HK-2 (cell line): ENCODE measurements around the gene SORBS2.

Source experiments
- DNase-seq: peaks from one replicate; pipeline ENCODE4 v3.0.0-alpha.2; 2018; ENCODE audit not compliant: unreplicated experiment

The SORBS2 gene

DNA sequence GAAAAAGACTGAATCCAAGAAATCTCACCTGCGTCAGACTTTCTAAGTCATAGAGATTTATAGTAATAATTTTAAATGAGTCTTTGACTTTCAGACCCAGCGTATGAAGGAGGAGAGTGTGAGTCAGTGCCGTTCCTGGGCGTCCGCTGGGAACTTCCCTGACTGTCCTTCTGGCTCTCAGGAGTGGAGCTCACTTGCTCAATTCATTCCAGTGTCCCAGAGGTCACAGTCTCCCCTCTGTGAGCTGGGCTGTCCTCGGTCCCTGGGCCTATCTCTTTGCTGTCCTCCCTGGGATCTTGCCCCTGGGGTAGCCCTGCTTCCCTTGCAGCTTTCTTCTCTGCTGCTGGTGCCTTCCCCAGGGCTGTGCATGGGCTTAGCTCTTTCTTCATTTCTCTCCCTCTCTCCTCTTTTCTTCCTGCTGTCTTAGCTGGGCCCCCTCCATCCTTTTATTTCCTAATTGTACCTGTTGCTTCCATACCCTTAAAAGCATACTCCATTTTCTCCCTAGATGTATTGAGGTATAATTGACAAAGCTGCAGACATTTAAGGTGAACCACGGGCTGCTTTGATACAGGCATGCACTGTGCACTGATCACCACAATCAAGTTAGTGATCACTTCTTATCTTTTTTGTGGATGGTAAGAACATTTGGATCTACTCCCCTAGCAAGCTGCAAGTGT, 11.6 kb downstream of the SORBS2 start:
- DNase-seq, result no peak

DNA sequence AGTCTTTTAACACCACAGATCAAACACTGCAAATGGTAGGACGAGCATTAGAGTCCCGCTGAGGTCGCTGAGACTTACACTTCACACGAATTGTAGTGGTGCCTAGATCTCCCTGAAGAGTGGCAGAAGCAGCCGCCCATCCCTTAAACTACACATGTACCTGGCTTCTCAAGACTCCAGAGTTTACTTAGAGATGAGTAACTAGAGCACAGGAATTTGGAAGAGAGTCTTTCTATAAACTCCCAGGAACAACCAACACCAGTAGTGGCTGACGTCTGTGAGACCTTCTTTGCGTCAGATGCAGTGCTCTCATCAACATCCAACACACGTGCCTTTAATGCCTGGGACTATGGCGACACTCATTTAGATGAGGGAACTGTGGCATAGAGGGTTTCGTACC, 12.6 kb downstream of the SORBS2 start:
- no peak for DNase-seq

DNA sequence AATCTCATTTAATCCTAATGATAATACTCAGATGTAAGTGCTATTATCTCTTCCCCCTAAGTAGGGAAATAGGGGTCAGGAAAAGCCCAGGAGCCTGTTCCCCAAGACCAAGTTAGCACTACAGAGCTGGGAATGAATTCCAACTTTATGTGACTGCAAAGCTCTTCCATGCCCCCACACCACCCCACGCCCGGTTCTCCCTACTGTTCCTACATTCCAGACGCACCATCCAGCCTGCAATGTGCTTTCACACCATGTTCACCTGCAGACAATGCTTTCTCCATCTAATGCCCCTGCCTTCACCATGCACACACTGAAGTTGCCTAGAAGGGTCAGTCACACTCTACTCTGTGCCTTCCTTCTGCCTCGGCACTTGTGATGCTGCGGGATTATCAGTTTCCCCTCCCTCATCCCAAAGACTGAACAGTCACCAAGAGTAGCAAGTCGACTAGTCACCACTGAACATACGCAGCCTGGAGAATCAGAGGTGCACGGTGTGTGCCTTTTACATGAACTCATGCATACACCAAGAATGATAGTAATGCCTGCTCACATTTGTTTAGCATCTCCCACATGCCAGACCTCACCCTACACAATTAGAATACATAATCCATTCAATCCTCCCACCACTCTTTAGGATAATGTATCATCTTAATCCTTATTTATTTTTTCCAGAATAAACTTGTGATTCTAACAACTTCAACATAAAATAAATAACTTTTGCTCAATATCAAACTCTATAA, 14.2 kb downstream of the SORBS2 start:
- no peak for DNase-seq

DNA sequence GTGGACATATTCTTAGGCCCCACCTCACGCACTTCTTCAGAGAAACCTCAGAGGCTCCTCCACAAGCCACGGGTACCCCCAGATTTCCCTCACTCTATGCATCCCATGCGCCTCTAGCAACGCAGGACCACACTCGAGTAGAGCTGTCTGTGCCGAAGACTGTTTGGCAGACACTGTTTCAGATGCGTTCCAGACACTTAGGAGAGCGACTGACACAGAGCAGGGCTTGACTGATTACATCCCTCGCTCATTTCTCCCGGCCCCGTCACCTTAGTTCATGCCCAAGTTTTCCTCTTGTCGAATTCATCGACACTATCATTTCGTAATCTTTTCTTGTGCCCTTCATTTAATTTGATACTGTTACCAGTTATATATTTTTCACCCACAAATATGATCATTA, 15.0 kb downstream of the SORBS2 start:
- DNase-seq, result no peak

DNA sequence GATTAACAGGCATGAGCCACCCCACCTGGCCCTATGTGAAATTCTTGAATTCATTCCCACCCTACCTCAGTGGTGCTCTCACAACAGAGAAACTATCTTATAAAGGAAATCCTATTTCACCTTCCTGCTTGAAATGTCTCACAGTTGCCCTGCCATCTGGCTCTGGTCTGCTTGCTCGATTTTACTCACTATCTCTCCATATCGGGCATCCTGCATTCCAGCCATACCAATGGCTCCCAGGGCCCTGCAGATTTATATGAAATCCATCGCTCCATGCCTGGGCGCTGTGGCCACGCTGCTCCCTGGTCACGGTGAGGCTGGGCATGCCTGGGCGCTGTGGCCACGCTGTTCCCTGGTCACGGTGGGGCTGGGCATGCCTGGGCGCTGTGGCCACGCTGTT, 15.8 kb downstream of the SORBS2 start:
- no peak for DNase-seq

DNA sequence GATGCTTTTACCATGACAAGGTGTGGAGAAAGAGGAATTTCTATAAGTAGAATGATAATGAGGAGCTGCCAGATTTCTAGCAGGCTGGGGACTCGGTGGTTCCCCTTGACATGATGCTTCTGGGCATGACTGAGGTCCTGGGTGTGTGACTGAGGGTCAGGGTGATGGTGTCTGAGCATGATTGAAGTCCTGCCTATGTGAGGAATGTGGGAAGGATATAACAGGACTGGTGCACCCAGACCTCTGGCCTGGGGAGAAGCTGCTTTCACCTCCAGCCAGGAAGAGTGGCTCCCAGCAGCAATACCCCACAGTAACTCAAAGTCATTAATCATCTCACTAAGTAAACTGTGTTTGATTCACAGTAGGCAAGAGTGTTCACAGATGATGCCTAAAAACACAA, 17.4 kb downstream of the SORBS2 start:
- DNase-seq, result no peak

DNA sequence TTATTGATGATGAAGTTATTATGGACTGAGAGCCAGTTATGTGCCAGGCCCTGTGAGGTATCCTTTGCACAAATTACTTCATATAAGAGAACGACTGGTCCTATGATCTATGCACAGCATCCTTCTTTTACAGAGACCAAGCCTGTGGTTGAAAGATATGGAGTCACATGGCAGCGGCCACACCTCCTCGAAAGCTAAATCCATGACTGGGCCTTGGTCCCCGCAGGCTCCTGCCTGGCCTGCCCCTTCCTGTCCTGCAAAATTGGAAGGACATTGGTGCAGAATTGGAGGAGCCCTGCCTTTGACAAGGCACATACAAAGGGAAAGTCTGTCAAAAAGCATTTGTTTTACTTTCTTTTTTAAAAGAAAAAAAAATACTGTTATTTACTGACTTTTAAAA, 18.3 kb downstream of the SORBS2 start:
- DNase-seq, result no peak

DNA sequence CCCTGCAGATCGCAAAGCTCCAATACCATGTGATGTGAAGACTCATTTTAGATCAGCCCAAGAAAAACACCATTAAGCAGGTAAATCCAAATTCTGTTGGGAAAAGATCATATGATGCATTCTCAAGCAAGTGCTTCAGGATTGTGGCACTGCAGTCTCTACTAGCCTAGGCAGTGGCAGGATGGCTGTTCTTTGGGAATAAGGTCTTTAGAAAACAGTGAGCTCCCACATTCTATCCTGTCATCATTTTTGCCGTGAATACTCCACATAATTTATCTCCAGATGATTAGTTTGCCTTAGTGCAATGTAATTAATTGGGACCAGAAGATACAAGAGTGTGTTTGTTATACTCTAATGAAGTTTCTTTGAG, 18.9 kb downstream of the SORBS2 start:
- DNase-seq, result no peak

DNA sequence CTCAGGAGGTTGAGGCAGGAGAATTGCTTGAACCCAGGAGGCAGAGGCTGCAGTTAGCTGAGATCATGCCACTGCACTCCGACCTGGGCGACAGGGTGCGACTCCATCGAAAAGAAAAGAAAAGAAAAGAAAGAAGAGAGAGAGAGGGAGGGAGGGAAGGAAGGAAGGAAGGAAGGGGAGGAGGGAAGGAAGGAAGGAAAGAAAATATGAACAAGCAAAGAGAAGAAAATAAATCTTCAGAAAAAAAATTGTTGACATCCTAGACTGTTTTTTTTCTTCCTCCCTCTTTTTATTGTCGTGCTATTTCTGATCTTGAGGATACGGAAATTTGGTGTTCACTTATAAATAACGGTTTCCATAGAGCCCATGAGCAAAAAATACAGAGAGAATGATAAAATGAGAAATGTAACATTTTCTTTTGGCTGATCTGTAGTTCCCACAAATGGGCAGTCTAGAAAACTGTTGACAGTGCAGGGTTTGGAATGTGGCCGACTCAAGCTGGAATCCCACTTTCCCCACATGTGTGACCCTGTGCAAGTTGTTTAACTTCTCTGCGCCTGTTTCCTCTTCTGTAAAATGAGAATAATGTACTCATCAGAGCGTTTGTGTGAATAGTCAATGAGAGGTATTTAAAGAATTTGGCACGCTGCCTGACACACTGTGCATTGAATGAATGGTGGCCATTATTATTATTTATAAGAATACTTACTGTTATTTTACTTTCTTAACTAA, 19.4 kb downstream of the SORBS2 start:
- DNase-seq, result peak; percentile 18

DNA sequence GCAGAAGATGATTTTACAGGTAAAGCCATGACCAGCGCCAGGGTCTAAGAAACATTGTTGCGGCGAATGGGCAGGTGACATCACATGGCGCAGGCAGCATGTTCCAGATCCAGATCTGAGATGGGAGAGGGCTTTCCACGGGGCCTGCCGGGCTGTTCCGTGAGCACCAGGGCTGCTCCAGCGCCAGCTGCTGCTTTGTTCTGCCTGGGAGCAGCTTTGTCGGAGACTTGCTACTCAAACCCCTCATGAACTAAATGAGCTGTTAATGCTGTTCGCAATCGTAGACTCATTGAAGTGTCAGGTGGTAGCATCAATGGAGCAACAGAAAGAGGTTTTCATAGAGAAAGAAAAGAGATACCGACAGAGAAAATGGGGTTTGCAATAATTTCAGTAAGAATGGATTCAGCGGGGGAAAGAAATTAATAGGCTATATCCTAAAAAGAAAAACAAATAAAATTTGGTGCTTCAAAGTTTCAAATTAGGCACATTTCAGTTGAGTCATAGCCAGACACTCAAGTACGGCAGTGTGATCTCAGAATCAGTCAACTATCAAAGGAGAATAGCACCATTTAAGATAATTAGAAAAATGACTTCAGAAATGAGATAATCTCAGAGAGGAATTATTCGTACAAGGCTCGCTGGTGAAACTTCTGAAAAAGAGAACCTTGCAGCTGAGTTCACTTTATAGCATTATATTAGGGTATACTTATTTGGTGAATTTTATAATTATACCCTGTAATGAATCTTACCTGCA, 23.9 kb downstream of the SORBS2 start:
- DNase-seq, result no peak

DNA sequence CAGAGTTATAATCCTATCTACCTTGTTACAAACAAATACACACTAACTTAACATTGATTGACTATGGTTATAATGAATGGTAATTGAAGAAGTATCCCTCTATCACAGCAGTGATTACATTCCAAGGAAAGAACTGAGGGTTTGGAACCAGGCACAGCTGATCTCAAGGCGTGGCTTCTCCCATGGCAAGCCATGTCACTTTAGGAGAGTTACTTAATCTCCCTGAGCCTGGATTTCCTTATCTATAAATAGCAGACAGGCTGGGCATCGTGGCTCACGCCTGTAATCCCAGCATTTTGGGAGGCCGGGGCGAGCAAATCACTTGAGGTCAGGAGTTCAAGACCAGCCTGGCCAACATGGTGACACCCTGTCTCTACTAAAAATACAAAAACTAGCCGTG, 25.6 kb downstream of the SORBS2 start:
- DNase-seq, result no peak

DNA sequence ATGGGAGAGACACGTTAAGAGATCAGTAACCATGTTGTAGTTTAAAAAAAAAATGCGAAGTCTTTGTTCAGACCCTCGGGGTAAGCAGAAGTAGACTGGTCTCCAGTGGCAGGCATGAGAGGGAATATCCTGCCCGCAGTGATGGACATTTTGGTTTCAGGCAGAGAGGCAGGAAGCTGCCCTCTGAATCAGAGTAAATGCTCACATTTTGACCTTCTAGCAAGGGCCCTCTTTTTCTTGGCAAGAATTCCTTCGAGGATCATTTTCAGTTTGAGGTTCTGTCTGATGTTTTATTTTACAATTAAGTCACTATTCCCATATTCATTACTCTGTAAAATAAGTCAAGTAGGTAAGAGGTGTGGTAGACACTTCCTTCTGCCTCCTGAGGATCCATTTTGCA, 28.4 kb downstream of the SORBS2 start:
- no peak for DNase-seq

DNA sequence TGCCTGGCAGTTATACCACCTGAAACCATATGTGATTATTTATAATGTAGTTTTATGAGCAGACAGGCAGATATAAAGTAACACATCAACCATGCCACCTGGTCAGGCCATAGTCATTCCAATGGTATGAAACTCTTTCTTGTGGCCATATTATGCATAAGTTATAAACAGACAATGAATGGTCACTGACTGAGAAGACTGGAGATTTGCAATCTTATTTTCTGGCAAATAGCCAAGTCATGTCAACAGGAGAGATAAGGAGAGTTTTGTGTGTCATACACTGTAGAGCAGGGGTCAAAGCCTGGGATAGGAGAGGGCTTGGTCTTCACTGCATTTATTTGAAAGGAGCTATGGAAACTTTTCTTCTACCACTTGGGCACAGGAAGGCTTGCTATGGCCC, 29.5 kb downstream of the SORBS2 start:
- no peak for DNase-seq

DNA sequence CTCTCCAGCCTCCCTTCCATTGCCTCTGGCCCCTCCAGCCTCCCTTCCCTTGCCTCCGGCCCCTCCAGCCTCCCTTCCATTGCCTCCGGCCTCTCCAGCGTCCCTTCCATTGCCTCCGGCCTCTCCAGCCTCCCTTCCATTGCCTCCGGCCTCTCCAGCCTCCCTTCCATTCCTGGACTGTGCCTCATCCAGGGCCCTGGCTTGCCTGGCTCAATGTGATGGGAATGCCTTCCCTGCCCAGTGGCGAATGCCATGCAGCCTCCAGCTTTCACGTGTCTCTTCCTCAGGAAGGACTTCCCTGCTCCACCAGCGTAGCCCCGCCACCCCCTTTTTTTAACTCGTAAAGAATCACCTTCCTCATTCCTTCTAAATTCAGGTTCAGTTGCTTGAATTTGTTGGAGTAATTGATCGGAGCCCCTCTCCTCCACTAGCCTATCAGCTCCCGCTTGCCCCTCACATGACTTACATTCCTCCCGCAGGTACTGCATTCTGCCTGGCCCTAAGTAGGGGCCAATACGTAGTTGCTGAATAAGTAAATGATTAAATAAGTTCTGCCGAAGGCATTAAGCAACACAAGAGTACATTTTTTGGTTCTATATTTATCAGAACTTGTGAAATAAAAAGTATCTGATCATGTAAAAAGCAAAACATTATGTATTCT, 30.3 kb downstream of the SORBS2 start:
- no peak for DNase-seq

DNA sequence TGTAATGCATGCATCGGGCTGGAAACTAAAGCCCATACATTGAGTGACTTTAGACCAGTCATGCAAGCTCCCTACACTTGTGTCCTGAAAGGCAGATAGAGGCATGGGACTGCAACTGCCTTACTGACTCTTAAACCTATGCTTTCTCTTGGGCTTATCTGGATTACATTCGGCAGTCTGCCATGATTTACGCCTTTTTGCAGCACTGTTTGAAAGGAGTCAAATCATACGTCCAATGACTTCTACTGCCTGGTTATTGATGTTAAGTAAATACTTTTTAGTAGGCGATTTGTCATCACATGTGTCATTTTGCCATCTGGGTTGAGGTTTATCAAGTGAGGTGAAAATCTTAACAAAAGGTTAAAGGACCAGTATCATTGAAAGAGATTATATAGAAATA, 31.5 kb downstream of the SORBS2 start:
- no peak for DNase-seq

DNA sequence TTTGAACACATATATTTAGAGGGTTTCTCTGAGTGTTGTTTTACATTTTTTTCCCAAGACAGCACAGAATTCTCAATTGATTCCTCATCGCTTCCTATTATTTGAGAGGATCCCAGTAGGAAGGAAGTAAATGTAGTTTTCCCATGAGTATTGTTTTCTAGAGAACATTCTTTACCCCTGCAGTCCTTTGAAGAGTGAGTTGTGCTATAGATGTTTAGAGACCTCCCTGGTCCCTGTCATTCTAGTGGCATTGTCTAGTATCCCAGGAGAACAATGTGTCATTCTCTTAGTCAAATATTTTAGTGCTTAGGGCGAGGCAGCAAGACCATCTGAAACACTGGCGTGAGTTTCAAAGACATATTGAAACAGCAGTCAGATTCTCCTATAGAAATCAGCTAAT, 32.5 kb downstream of the SORBS2 start:
- DNase-seq, result no peak

DNA sequence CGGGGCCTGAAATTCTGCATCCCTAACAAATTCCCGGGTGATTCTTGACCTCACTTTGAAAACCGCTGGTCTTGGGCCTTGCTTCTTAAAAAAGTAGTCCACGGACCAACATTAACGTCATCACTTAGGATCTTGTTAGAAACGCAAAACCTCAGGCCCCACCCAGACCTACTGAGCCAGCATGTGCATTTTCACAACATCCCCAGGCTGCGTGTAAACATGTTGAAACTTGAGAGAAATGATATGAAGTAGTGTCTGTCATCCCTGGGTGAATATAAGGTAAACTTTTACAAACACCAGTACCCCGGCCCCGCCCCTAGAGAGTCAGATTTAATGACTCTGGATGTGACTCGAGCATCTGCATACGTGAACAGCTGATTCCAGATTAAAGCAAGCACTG, 33.7 kb downstream of the SORBS2 start:
- no peak for DNase-seq

DNA sequence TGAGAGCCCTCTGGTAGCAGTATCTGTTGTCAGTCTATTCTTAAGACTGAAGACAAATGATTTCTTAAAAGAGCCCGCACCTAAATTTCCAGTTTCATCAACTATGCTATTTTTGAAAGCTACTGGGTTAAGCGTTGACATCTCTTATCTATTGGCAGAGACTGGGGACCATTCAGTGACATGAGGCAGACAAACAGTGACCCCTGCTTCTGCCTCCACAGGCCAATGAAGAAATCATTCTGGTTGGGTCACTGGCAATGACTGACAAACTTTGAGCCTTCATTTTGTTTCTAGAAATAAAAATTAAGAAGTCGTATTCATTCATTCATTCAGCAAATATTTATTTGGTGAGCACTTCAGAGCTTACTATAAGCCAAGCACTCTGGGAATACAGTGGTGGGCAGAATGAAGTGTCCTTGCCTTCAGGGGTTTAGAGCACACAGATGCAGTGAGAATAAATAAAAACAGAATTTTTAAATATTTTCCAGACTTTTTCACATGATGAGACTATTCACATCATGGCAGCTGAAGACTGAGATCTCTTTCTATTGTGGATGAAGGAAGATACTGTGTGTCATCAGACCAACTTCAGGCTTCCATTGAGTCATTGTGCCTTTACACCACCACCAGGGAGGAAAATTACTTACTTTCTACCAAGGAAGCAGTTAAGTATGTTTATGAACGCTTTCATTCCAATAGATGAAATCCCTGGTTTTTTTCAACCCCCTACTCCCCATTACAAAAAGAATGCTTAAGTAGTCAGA, 36.0 kb downstream of the SORBS2 start:
- DNase-seq, result no peak

DNA sequence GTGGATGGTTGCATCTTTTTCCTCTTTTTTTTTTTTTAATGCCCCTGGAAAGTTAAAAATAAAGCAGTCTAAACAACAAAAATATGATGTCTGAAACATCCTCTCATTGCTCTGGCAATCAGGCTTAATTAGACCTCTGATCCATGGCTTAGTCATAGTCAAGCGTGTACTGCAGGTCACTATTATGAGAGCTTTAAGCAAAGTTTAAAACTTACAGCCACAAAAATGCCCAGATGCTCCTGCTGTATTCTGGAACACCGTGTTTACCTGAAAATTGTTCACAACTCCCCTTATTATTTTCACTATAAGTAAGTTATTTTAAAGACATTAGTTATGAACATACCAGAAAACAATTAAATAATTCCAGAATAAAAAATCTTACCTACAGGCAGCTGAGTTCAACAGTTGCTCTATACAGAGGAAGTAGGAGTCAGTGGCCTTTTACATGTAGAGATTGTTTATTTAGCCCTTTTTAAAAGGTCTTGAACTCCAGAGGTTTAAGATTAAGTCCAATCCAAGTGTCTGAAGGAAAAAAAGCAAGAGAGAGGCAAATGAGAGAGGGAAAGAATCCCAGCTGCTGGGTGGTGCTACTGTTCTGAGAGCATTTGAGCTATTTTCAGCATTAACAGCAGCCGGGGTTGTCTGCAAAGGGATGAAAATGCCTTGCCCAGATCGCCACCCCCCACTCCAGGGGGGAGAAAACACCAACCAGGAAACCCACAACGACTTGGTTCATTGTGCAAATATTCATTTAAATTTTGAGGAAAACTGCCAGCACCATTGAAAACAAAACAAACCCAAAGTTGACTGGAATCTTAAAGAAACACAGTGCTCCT, 36.9 kb downstream of the SORBS2 start:
- peak; percentile 9 for DNase-seq

DNA sequence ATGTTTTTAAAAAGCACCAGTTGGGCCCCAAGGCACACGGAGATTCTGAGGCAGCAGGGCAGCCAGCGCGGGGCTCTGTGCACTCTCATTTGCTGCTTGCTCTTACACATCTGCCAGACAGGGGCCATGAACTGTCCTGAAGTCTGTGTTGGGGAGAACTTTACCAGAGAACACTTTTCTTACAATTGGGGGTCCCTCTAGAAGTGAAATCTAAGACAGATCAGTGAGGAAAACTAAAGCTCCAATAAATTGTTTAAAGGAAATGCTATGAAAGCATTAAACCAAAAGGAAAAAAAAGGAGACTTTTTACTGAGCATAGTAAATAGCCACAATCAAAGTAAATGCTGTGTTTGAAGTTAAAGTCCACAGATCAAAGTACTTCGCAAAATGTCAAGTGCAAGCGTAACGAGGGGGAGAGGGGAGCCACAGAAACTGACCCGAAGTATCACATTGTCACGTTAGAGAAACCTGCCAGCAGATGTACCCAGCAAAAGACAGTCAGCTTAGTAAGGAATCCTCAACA, 37.8 kb downstream of the SORBS2 start:
- DNase-seq, result no peak
